Heart left ventricle (tissue), 13 donors: ENCODE data around the gene LRRC37B.
"Not testable (repeated sequence)": the region's sequence is repeated elsewhere in the genome, so short reads cannot be mapped to it uniquely, and the experiment has no call there.

ENCODE experiments used
- CTCF ChIP-seq, 12 donors: fragments of 200-600 bp; sonication (generic) in 4 of 12; IDR thresholded peaks; one replicate each; pipeline versions ENCODE4 v1.5.0 to v1.8.0; 2018 to 2022; ENCODE audit warnings: antibody characterized with exemption in 12 of 12, mild to moderate bottlenecking in 5 of 12
- POLR2A ChIP-seq, 2 donors: fragments of 450-650 bp; IDR thresholded peaks; one replicate each; pipeline ENCODE4 v1.6.1; 2017; ENCODE audit warnings: antibody characterized with exemption in 2 of 2, mild to moderate bottlenecking in 2 of 2, moderate library complexity in 2 of 2
- donor health status: ischemic (EF 13 %, LVEDD 7.1; RV severe dilation, severe dysfunction).
- donor health status: DM: no; HTN: yes; CAD: no.
- donor health status: DM: no; HTN: no; CAD: no.
- donor health status: ischemic (EF 25% LVEDD 6.9; RV normal size, moderate dysfunction).
- donor health status: ischemic (EF 25% LVEDD 5.7; RV mildly dilated, moderate dysfunction).
- donor health status: ischemic (EF 35%, LVEDD 5.7; RV mildly dilated, moderate dysfunction).
- donor health status: nonischemic (EF 11% LVEDD 7.7; RV severe dilation, severe dysfunction).
- donor health status: DM: yes; HTN: yes; CAD: no.
- donor health status: PGD.
- donor health status: ischemic (EF 29% LVEDD 5.4; RV normal size, mild dysfunction).
- donor health status: nonischemic (EF 23%, LVEDD 6.1; RV moderate dilation, normal function).

GRCh38 chr17:32064091-32064490, 56.9 kb downstream of the LRRC37B start:
- not testable (repeated sequence) for TF ChIP-seq POLR2A, CTCF (IDR thresholded peaks at IDR 0.05)
